Liver (tissue), 9 donors: ENCODE results near the gene ICAM5. TPM values are rescaled to one million over a fixed set of nuclear protein-coding genes. Genes with fewer than 3 reads are reported as not detected.

Experiments used
- DNase-seq: peaks from one replicate; pipeline ENCODE4 v3.0.0-alpha.2; 2017; ENCODE audit warnings: low spot score
- H3K27ac ChIP-seq, 2 donors: one replicate each; pipeline ENCODE4 v1.7.0; 2013; ENCODE audit warnings: inconsistent platforms in 2 of 2, low read length in 2 of 2, control low read depth in 1 of 2, low read depth in 1 of 2, mild to moderate bottlenecking in 1 of 2
- H3K27me3 ChIP-seq, 4 donors: one replicate each; pipeline versions ENCODE4 v1.6.1 to v1.7.0; 2013; ENCODE audit warnings: low read length in 3 of 4, inconsistent platforms in 1 of 4, mild to moderate bottlenecking in 1 of 4, moderate library complexity in 1 of 4; ENCODE audit not compliant: control insufficient read depth in 4 of 4, insufficient read depth in 4 of 4
- H3K36me3 ChIP-seq, 4 donors: one replicate each; pipeline versions ENCODE4 v1.6.1 to v1.7.0; 2013; ENCODE audit warnings: low read length in 3 of 4, mild to moderate bottlenecking in 3 of 4, low read depth in 1 of 4, moderate library complexity in 1 of 4; ENCODE audit not compliant: control insufficient read depth in 4 of 4, insufficient read depth in 3 of 4
- H3K4me1 ChIP-seq, 4 donors: one replicate each; pipeline versions ENCODE4 v1.6.1 to v1.7.0; 2013; ENCODE audit warnings: low read length in 3 of 4, mild to moderate bottlenecking in 3 of 4, moderate library complexity in 1 of 4; ENCODE audit not compliant: control insufficient read depth in 4 of 4, insufficient read depth in 4 of 4
- H3K4me3 ChIP-seq, 3 donors: one replicate each; pipeline versions ENCODE4 v1.6.1 to v1.7.0; 2013; ENCODE audit warnings: low read length in 3 of 3, control low read depth in 1 of 3, low read depth in 1 of 3, mild to moderate bottlenecking in 1 of 3
- H3K9ac ChIP-seq, 2 donors: one replicate each; pipeline ENCODE4 v1.7.0; 2013; ENCODE audit warnings: low read length in 2 of 2, mild to moderate bottlenecking in 2 of 2, moderate library complexity in 2 of 2, control low read depth in 1 of 2, low read depth in 1 of 2
- H3K9me3 ChIP-seq, 4 donors: one replicate each; pipeline versions ENCODE4 v1.6.1 to v1.7.0; 2013; ENCODE audit warnings: low read length in 3 of 4; ENCODE audit not compliant: control insufficient read depth in 4 of 4
- EGR1 ChIP-seq, 2 donors: IDR thresholded peaks; 2 replicates each; pipeline ENCODE4 v1.6.1; 2016 to 2018; ENCODE audit warnings: antibody characterized with exemption in 2 of 2, low read depth in 2 of 2
- FOXA1 ChIP-seq: IDR thresholded peaks from 2 replicates; pipeline ENCODE4 v1.6.1; 2016; ENCODE audit warnings: antibody characterized with exemption
- FOXA2 ChIP-seq: IDR thresholded peaks from 2 replicates; pipeline ENCODE4 v1.6.1; 2016; ENCODE audit warnings: antibody characterized with exemption
- GABPA ChIP-seq, 2 donors: IDR thresholded peaks in 1 of 2; conservative IDR thresholded peaks in 1 of 2; 2 replicates each; pipeline ENCODE4 v1.6.1; 2016; ENCODE audit warnings: antibody characterized with exemption in 2 of 2, mild to moderate bottlenecking in 1 of 2, moderate library complexity in 1 of 2
- HNF4A ChIP-seq, 2 donors: conservative IDR thresholded peaks; 2 replicates each; pipeline ENCODE4 v1.6.1; 2016; ENCODE audit warnings: antibody characterized with exemption in 2 of 2, mild to moderate bottlenecking in 2 of 2
- HNF4G ChIP-seq: IDR thresholded peaks from 2 replicates; pipeline ENCODE4 v1.6.1; 2016; ENCODE audit warnings: antibody characterized with exemption
- JUND ChIP-seq, 2 donors: IDR thresholded peaks; 2 replicates each; pipeline ENCODE4 v1.6.1; 2016; ENCODE audit warnings: antibody characterized with exemption in 2 of 2
- NR2F2 ChIP-seq: IDR thresholded peaks from 2 replicates; pipeline ENCODE4 v1.6.1; 2016; ENCODE audit warnings: antibody characterized with exemption
- RAD21 ChIP-seq, 2 donors: IDR thresholded peaks; 2 replicates each; pipeline ENCODE4 v1.6.1; 2016; ENCODE audit warnings: antibody characterized with exemption in 2 of 2, mild to moderate bottlenecking in 2 of 2
- RXRA ChIP-seq, 2 donors: IDR thresholded peaks; 2 replicates each; pipeline ENCODE4 v1.6.1; 2017 to 2018; ENCODE audit warnings: antibody characterized with exemption in 2 of 2, mild to moderate bottlenecking in 1 of 2
- SP1 ChIP-seq: IDR thresholded peaks from 2 replicates; pipeline ENCODE4 v1.6.1; 2018; ENCODE audit warnings: antibody characterized with exemption, mild to moderate bottlenecking
- TAF1 ChIP-seq: conservative IDR thresholded peaks from 2 replicates; pipeline ENCODE4 v1.6.1; 2016; ENCODE audit warnings: antibody characterized with exemption, mild to moderate bottlenecking
- YY1 ChIP-seq: IDR thresholded peaks from 2 replicates; pipeline ENCODE4 v1.6.1; 2016; ENCODE audit warnings: antibody characterized with exemption, mild to moderate bottlenecking
- WGBS: extraction: QIAGEN DNeasy Blood & Tissue Kit; methylation state at CpG from one replicate; pipeline ENCODE4 v1.1.7; 2013; 5-methylcytosine and 5-hydroxymethylcytosine counted together
- polyA plus RNA-seq, 2 donors: library from polyadenylated mRNA; stranded (reverse) in 1 of 2; unstranded in 1 of 2; fragments of 200-250 nt in 1 of 2; fragments of >200 nt in 1 of 2; fragmentation: Nextera tagmentation in 1 of 2; extraction: Ambion mirVana in 1 of 2; gene quantifications; one replicate each; pipeline versions ENCODE4 v1.2.1 to v1.2.3, GENCODE V29; 2013 to 2015
- total RNA-seq, 2 donors: library from RNA; depleted of rRNA; stranded (reverse); fragments of >200 nt; gene quantifications; one replicate each; pipeline ENCODE4 v1.2.3, GENCODE V29; 2014
- TF ChIP-seq, protein P1 (sequence below): IDR thresholded peaks from 2 replicates; pipeline ENCODE4 v1.6.1; 2016; ENCODE audit warnings: antibody characterized with exemption, mild to moderate bottlenecking
- TF ChIP-seq, protein P2 (sequence below): IDR thresholded peaks from 2 replicates; pipeline ENCODE4 v1.6.1; 2016; ENCODE audit warnings: antibody characterized with exemption
- TF ChIP-seq, protein P3 (sequence below): IDR thresholded peaks from 2 replicates; pipeline ENCODE4 v1.6.1; 2016; ENCODE audit warnings: antibody characterized with exemption
- TF ChIP-seq, protein P4 (sequence below): IDR thresholded peaks from 2 replicates; pipeline ENCODE4 v1.6.1; 2016; ENCODE audit warnings: antibody characterized with exemption
- TF ChIP-seq, protein P5 (sequence below): fragments of 150-350 bp; IDR thresholded peaks from 2 replicates; pipeline ENCODE4 v1.5.1; 2017; ENCODE audit warnings: improper control_type of control experiment, low read depth, low read length; ENCODE audit not compliant: missing input control
- donor health status: healthy.
- donor health status: healthy.
- donor health status: healthy.
- donor health status: healthy.
- donor health status: healthy.

The ICAM5 gene
- total and polyA plus RNA-seq, 4 donors = 0.02 to 2.5 (median 1.0) TPM; not detected in 1

DNA sequence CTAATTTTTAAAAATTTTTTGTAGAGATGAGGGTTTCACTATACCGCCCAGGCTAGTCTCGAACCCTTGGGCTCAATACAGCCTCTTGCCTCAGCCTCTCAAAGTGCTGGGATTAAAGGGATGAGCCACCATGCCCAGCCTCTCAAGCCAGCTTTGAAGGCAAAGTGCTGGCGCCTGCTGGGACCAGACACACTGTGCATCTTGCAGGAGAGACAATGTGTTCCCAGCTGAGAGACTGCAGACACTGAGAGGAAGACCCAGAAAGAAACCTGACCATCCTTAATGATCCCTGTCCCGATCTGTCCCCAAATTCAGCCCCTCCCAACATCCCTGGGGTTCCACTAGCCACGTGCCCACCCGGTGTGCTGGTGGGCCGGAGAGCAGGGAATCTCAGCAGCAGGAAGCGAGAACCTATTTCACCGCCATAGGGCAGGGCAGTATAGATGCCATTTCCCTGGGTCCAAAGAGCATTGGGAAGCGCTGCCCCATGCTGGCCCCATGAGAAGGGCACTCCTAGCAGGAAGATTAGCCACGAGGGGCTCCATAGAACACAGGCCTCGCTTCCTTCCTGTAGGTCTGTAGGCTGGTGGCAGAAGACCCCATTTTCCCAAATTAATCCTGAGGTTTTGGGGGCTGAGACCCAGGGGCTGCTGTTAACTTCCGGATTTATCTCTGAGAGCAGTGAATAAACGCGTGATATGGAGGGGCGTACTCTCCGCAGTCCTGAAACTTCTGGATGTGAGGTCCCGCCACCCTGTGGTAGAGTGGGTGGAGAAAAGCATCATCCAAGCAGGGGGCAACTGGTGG is 42.6 kb downstream of the ICAM5 start:
- no peaks in the 10 kb centered on the region for H3K27me3 ChIP-seq
- WGBS = 42% methylated on average over 18 of the region's 18 CpGs
- peaks cover 10 to 42% (median 30%) of the 10 kb centered on the region in 4 donors for H3K4me1 ChIP-seq
- peak overlapping the region; percentile 55 to 82 for H3K9ac ChIP-seq
- TF ChIP-seq, protein P1, sequence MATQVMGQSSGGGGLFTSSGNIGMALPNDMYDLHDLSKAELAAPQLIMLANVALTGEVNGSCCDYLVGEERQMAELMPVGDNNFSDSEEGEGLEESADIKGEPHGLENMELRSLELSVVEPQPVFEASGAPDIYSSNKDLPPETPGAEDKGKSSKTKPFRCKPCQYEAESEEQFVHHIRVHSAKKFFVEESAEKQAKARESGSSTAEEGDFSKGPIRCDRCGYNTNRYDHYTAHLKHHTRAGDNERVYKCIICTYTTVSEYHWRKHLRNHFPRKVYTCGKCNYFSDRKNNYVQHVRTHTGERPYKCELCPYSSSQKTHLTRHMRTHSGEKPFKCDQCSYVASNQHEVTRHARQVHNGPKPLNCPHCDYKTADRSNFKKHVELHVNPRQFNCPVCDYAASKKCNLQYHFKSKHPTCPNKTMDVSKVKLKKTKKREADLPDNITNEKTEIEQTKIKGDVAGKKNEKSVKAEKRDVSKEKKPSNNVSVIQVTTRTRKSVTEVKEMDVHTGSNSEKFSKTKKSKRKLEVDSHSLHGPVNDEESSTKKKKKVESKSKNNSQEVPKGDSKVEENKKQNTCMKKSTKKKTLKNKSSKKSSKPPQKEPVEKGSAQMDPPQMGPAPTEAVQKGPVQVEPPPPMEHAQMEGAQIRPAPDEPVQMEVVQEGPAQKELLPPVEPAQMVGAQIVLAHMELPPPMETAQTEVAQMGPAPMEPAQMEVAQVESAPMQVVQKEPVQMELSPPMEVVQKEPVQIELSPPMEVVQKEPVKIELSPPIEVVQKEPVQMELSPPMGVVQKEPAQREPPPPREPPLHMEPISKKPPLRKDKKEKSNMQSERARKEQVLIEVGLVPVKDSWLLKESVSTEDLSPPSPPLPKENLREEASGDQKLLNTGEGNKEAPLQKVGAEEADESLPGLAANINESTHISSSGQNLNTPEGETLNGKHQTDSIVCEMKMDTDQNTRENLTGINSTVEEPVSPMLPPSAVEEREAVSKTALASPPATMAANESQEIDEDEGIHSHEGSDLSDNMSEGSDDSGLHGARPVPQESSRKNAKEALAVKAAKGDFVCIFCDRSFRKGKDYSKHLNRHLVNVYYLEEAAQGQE = peak; percentile 30
- TF ChIP-seq GABPA (IDR thresholded peaks at IDR 0.05 in 1 of 2, conservative IDR thresholded peaks at IDR 0.05 in 1 of 2) = no peak
- no peak for DNase-seq
- H3K4me3 ChIP-seq = peak overlapping the region; percentile 77 to 90 (median 88)
- H3K27ac ChIP-seq = peak overlapping the region; percentile 89 to 95
- no peaks in the 10 kb centered on the region for H3K9me3 ChIP-seq
- peaks cover 9 to 30% (median 10%) of the 10 kb centered on the region in 4 donors for H3K36me3 ChIP-seq

DNA sequence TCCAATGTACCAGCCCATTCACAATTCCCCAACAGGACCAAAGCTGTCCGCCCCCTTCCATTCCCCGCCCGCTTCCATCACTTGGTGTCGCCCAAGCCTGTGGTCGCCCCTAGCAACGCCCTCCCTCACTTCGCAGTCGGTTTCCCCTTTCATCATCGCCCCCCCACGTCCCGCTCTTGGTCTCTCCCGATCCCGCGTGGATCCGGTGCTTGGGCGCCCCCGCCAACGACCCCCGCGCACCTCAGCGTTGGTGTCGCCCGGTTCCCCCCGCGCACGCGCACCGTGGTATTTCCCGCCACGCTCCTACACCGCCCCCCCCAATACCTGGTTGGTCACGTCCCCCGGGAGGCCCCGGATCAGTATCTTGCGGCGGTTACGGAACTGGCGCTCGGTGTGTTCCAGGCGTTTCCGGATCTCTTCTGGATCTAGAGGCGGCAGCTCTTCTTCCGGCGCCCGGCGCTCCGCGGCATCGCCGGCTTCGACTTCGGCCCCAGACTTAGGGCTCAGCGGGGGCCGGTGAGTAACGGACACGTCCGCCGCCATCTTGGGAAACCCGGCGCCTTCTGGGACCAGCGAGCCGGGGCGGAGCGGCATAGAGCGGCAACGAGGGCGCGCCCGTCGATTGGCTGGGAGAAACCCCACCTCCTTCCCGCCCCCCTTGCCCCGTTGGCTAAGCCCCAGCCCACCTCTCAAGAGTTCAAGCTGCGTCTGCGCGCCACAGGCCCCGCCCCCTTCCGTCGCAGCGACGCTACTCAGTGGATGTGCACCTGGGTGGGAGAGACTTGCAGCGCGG is 43.4 kb downstream of the ICAM5 start, which contains the start of gene RAVER1:
RAVER1 (minus strand) TSS at position 565 of the 793 bp plus-strand sequence; CDS start at position 543, 22 bp downstream.
- H3K4me1 ChIP-seq = peaks cover 10 to 44% (median 30%) of the 10 kb centered on the region in 4 donors
- TF ChIP-seq, protein P1 = no peak
- TF ChIP-seq GABPA (IDR thresholded peaks at IDR 0.05 in 1 of 2, conservative IDR thresholded peaks at IDR 0.05 in 1 of 2) (peak in 1 of 2 donors; percentile 74), RXRA (IDR thresholded peaks at IDR 0.05) (peak in 1 of 2 donors; percentile 57), YY1 (peak; percentile 99), HNF4A (conservative IDR thresholded peaks at IDR 0.05) (peak in 1 of 2 donors; percentile 6), EGR1 (IDR thresholded peaks at IDR 0.05; ENCODE audit: low read depth in 2 of 2) (no peak), TAF1 (no peak), FOXA2 (no peak), RAD21 (IDR thresholded peaks at IDR 0.05) (peak in 1 of 2 donors; percentile 16), FOXA1 (no peak), SP1 (peak; percentile 80), HNF4G (no peak), NR2F2 (peak; percentile 35), JUND (IDR thresholded peaks at IDR 0.05) (no peak)
- TF ChIP-seq, protein P2, sequence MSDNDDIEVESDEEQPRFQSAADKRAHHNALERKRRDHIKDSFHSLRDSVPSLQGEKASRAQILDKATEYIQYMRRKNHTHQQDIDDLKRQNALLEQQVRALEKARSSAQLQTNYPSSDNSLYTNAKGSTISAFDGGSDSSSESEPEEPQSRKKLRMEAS = no peak
- TF ChIP-seq, protein P3, sequence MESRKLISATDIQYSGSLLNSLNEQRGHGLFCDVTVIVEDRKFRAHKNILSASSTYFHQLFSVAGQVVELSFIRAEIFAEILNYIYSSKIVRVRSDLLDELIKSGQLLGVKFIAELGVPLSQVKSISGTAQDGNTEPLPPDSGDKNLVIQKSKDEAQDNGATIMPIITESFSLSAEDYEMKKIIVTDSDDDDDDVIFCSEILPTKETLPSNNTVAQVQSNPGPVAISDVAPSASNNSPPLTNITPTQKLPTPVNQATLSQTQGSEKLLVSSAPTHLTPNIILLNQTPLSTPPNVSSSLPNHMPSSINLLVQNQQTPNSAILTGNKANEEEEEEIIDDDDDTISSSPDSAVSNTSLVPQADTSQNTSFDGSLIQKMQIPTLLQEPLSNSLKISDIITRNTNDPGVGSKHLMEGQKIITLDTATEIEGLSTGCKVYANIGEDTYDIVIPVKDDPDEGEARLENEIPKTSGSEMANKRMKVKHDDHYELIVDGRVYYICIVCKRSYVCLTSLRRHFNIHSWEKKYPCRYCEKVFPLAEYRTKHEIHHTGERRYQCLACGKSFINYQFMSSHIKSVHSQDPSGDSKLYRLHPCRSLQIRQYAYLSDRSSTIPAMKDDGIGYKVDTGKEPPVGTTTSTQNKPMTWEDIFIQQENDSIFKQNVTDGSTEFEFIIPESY = no peak
- TF ChIP-seq, protein P4, sequence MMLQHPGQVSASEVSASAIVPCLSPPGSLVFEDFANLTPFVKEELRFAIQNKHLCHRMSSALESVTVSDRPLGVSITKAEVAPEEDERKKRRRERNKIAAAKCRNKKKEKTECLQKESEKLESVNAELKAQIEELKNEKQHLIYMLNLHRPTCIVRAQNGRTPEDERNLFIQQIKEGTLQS = no peak
- TF ChIP-seq, protein P5, sequence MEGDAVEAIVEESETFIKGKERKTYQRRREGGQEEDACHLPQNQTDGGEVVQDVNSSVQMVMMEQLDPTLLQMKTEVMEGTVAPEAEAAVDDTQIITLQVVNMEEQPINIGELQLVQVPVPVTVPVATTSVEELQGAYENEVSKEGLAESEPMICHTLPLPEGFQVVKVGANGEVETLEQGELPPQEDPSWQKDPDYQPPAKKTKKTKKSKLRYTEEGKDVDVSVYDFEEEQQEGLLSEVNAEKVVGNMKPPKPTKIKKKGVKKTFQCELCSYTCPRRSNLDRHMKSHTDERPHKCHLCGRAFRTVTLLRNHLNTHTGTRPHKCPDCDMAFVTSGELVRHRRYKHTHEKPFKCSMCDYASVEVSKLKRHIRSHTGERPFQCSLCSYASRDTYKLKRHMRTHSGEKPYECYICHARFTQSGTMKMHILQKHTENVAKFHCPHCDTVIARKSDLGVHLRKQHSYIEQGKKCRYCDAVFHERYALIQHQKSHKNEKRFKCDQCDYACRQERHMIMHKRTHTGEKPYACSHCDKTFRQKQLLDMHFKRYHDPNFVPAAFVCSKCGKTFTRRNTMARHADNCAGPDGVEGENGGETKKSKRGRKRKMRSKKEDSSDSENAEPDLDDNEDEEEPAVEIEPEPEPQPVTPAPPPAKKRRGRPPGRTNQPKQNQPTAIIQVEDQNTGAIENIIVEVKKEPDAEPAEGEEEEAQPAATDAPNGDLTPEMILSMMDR = no peak
- peak within 1 kb of the TSS; percentile 73 to 82 for H3K9ac ChIP-seq
- peaks cover 4 to 22% (median 8%) of the 10 kb centered on the region in 4 donors for H3K36me3 ChIP-seq
- peak; percentile 99 for DNase-seq
- H3K27ac ChIP-seq = peak within 1 kb of the TSS; percentile 89 to 95
- H3K9me3 ChIP-seq = no peaks in the 10 kb centered on the region
- peak within 1 kb of the TSS; percentile 77 to 93 (median 90) for H3K4me3 ChIP-seq
- WGBS = 1% methylated on average over 82 of the region's 82 CpGs
- H3K27me3 ChIP-seq = no peaks in the 10 kb centered on the region
